Measurements from ENCODE around the gene COX7C.
"Not testable (repeated sequence)": the region's sequence is repeated elsewhere in the genome, so short reads cannot be mapped to it uniquely, and the experiment has no call there.

The COX7C gene

GRCh38 chr5:86660771-86661170 lies 43.0 kb downstream of the COX7C start:
- not testable (repeated sequence) for H2BK12ac ChIP-seq (ENCODE audit: low read length)

GRCh38 chr5:86664173-86664572 lies 46.4 kb downstream of the COX7C start:
- no peak overlapping the region for H3K14ac ChIP-seq (ENCODE audit: low read length)
- no peaks in the 10 kb centered on the region for H3K9me3 ChIP-seq (replicated peaks in 1 of 2; ENCODE audit: control insufficient read depth in 2 of 2, insufficient read depth in 1 of 2, low read depth in 1 of 2, low read length in 2 of 2)
- no peaks in the 10 kb centered on the region for H3K4me1 ChIP-seq (ENCODE audit: control insufficient read depth in 2 of 2, insufficient read depth in 1 of 2, low read depth in 1 of 2, low read length in 2 of 2)
- no peaks in the 10 kb centered on the region for H3K27me3 ChIP-seq (ENCODE audit: control insufficient read depth in 3 of 3, insufficient read depth in 3 of 3, low read depth in 1 of 3, low read length in 3 of 3)
- no peaks in the 10 kb centered on the region for H3K36me3 ChIP-seq (replicated peaks in 1 of 2; ENCODE audit: control insufficient read depth in 2 of 2, insufficient read depth in 2 of 2, low read length in 2 of 2)
- H2AFZ ChIP-seq (ENCODE audit: low read length), result no peak overlapping the region
- no peak overlapping the region for H2BK120ac ChIP-seq (ENCODE audit: low read depth, low read length)
- H3K4ac ChIP-seq (ENCODE audit: low read length), result no peak overlapping the region
- H4K91ac ChIP-seq (ENCODE audit: low read depth, low read length, poor library complexity), result no peak overlapping the region
- no peak overlapping the region for H3K4me3 ChIP-seq (ENCODE audit: low read length in 2 of 2)
- no peak overlapping the region for H3K9ac ChIP-seq (ENCODE audit: low read depth, low read length, poor library complexity)
- DNase-seq (ENCODE audit: low spot score), result no peak
- no peak overlapping the region for H2BK12ac ChIP-seq (ENCODE audit: low read length)
- H3K79me1 ChIP-seq (ENCODE audit: low read depth, low read length), result no peaks in the 10 kb centered on the region
- H2AK5ac ChIP-seq (ENCODE audit: low read depth, low read length), result no peak overlapping the region
- H3K4me2 ChIP-seq (ENCODE audit: insufficient read depth, low read length, poor library complexity, severe bottlenecking), result no peak overlapping the region
- H2BK5ac ChIP-seq (ENCODE audit: low read length), result no peak overlapping the region
- H4K8ac ChIP-seq (ENCODE audit: low read depth, low read length), result no peak overlapping the region
- WGBS, 2 donors (ENCODE audit: extremely low coverage in 2 of 2, insufficient read length in 2 of 2, insufficient replicate concordance in 1 of 2), result no CpG with 5 or more reads among the region's 2 CpGs
- no peak overlapping the region for H3K27ac ChIP-seq (replicated peaks; ENCODE audit: low read length)
- H3K23ac ChIP-seq (ENCODE audit: low read depth, low read length, poor library complexity), result no peak overlapping the region
- no peak overlapping the region for H2BK15ac ChIP-seq (ENCODE audit: low read length)
- H3K18ac ChIP-seq (ENCODE audit: low read length), result no peak overlapping the region

More at GRCh38 chr5:86660771-86661170, 43.0 kb downstream of the COX7C start:
- H3K9me3 ChIP-seq (replicated peaks in 1 of 2; ENCODE audit: control insufficient read depth in 2 of 2, insufficient read depth in 1 of 2, low read depth in 1 of 2, low read length in 2 of 2); H3K4me1 ChIP-seq (ENCODE audit: control insufficient read depth in 2 of 2, insufficient read depth in 1 of 2, low read depth in 1 of 2, low read length in 2 of 2); H3K18ac ChIP-seq (ENCODE audit: low read length); H3K27me3 ChIP-seq (ENCODE audit: control insufficient read depth in 3 of 3, insufficient read depth in 3 of 3, low read depth in 1 of 3, low read length in 3 of 3); H4K91ac ChIP-seq (ENCODE audit: low read depth, low read length, poor library complexity); H2BK120ac ChIP-seq (ENCODE audit: low read depth, low read length); H3K4me2 ChIP-seq (ENCODE audit: insufficient read depth, low read length, poor library complexity, severe bottlenecking); H3K23ac ChIP-seq (ENCODE audit: low read depth, low read length, poor library complexity); H2BK15ac ChIP-seq (ENCODE audit: low read length); H3K79me1 ChIP-seq (ENCODE audit: low read depth, low read length); H2BK5ac ChIP-seq (ENCODE audit: low read length); DNase-seq (ENCODE audit: low spot score); H3K4ac ChIP-seq (ENCODE audit: low read length); H2AFZ ChIP-seq (ENCODE audit: low read length); H3K4me3 ChIP-seq (ENCODE audit: low read length in 2 of 2); H3K14ac ChIP-seq (ENCODE audit: low read length); H3K9ac ChIP-seq (ENCODE audit: low read depth, low read length, poor library complexity); H2AK5ac ChIP-seq (ENCODE audit: low read depth, low read length); H3K36me3 ChIP-seq (replicated peaks in 1 of 2; ENCODE audit: control insufficient read depth in 2 of 2, insufficient read depth in 2 of 2, low read length in 2 of 2); H3K27ac ChIP-seq (replicated peaks; ENCODE audit: low read length); H4K8ac ChIP-seq (ENCODE audit: low read depth, low read length): not testable (repeated sequence)
- WGBS, 2 donors (ENCODE audit: extremely low coverage in 2 of 2, insufficient read length in 2 of 2, insufficient replicate concordance in 1 of 2), result no CpG with 5 or more reads among the region's 2 CpGs

- no peak overlapping the region for H3K14ac ChIP-seq (ENCODE audit: low read length)
- H3K18ac ChIP-seq (ENCODE audit: low read length), result no peak overlapping the region
- H3K4ac ChIP-seq (ENCODE audit: low read length), result no peak overlapping the region
- no peak overlapping the region for H3K4me2 ChIP-seq (ENCODE audit: insufficient read depth, low read length, poor library complexity, severe bottlenecking)
- no peak overlapping the region for H3K4me3 ChIP-seq (ENCODE audit: low read length in 2 of 2)
- no peak overlapping the region for H3K27ac ChIP-seq (replicated peaks; ENCODE audit: low read length)
- no peak overlapping the region for H2BK120ac ChIP-seq (ENCODE audit: low read depth, low read length)
- H3K79me1 ChIP-seq (ENCODE audit: low read depth, low read length), result no peaks in the 10 kb centered on the region
- no peak overlapping the region for H2AFZ ChIP-seq (ENCODE audit: low read length)
- H3K9ac ChIP-seq (ENCODE audit: low read depth, low read length, poor library complexity), result no peak overlapping the region
- no peak overlapping the region for H4K91ac ChIP-seq (ENCODE audit: low read depth, low read length, poor library complexity)
- WGBS, 2 donors (ENCODE audit: extremely low coverage in 2 of 2, insufficient read length in 2 of 2, insufficient replicate concordance in 1 of 2), result no CpG with 5 or more reads among the region's 13 CpGs
- H2BK15ac ChIP-seq (ENCODE audit: low read length), result no peak overlapping the region
- H4K8ac ChIP-seq (ENCODE audit: low read depth, low read length), result no peak overlapping the region
- H3K27me3 ChIP-seq (ENCODE audit: control insufficient read depth in 3 of 3, insufficient read depth in 3 of 3, low read depth in 1 of 3, low read length in 3 of 3), result no peaks in the 10 kb centered on the region
- no peak overlapping the region for H2AK5ac ChIP-seq (ENCODE audit: low read depth, low read length)
- H3K9me3 ChIP-seq (replicated peaks in 1 of 2; ENCODE audit: control insufficient read depth in 2 of 2, insufficient read depth in 1 of 2, low read depth in 1 of 2, low read length in 2 of 2), result no peaks in the 10 kb centered on the region
- no peak overlapping the region for H2BK5ac ChIP-seq (ENCODE audit: low read length)
- no peak for DNase-seq (ENCODE audit: low spot score)
- H3K36me3 ChIP-seq (replicated peaks in 1 of 2; ENCODE audit: control insufficient read depth in 2 of 2, insufficient read depth in 2 of 2, low read length in 2 of 2), result no peaks in the 10 kb centered on the region
- H3K4me1 ChIP-seq (ENCODE audit: control insufficient read depth in 2 of 2, insufficient read depth in 1 of 2, low read depth in 1 of 2, low read length in 2 of 2), result no peaks in the 10 kb centered on the region
- no peak overlapping the region for H3K23ac ChIP-seq (ENCODE audit: low read depth, low read length, poor library complexity)
- H2BK12ac ChIP-seq (ENCODE audit: low read length), result no peak overlapping the region
Measured at GRCh38 chr5:86665984-86666760, 48.4 kb downstream of the COX7C start.

- Histone ChIP-seq H3K4me1 (ENCODE audit: control insufficient read depth in 2 of 2, insufficient read depth in 1 of 2, low read depth in 1 of 2, low read length in 2 of 2) (no peaks in the 10 kb centered on the region), H3K27me3 (ENCODE audit: control insufficient read depth in 3 of 3, insufficient read depth in 3 of 3, low read depth in 1 of 3, low read length in 3 of 3) (no peaks in the 10 kb centered on the region), H3K36me3 (replicated peaks in 1 of 2; ENCODE audit: control insufficient read depth in 2 of 2, insufficient read depth in 2 of 2, low read length in 2 of 2) (no peaks in the 10 kb centered on the region), H2AFZ (ENCODE audit: low read length) (no peak overlapping the region), H3K79me1 (ENCODE audit: low read depth, low read length) (no peaks in the 10 kb centered on the region), H4K8ac (ENCODE audit: low read depth, low read length) (no peak overlapping the region), H2AK5ac (ENCODE audit: low read depth, low read length) (no peak overlapping the region), H4K91ac (ENCODE audit: low read depth, low read length, poor library complexity) (no peak overlapping the region), H3K9me3 (replicated peaks in 1 of 2; ENCODE audit: control insufficient read depth in 2 of 2, insufficient read depth in 1 of 2, low read depth in 1 of 2, low read length in 2 of 2) (no peaks in the 10 kb centered on the region), H2BK15ac (ENCODE audit: low read length) (no peak overlapping the region), H3K4me2 (ENCODE audit: insufficient read depth, low read length, poor library complexity, severe bottlenecking) (no peak overlapping the region), H3K4me3 (ENCODE audit: low read length in 2 of 2) (no peak overlapping the region), H2BK12ac (ENCODE audit: low read length) (no peak overlapping the region), H2BK5ac (ENCODE audit: low read length) (no peak overlapping the region), H3K18ac (ENCODE audit: low read length) (no peak overlapping the region), H3K4ac (ENCODE audit: low read length) (no peak overlapping the region), H2BK120ac (ENCODE audit: low read depth, low read length) (no peak overlapping the region), H3K14ac (ENCODE audit: low read length) (no peak overlapping the region), H3K23ac (ENCODE audit: low read depth, low read length, poor library complexity) (no peak overlapping the region), H3K9ac (ENCODE audit: low read depth, low read length, poor library complexity) (no peak overlapping the region), H3K27ac (replicated peaks; ENCODE audit: low read length) (no peak overlapping the region)
- DNase-seq (ENCODE audit: low spot score), result no peak
- no CpG with 5 or more reads among the region's 3 CpGs for WGBS, 2 donors (ENCODE audit: extremely low coverage in 2 of 2, insufficient read length in 2 of 2, insufficient replicate concordance in 1 of 2)
Measured at GRCh38 chr5:86666981-86667380, 49.2 kb downstream of the COX7C start.
